Stomach smooth muscle (tissue), 2 donors: Measurements from ENCODE around the gene MIOS.

Experiments
- H3K27ac ChIP-seq: one replicate; pipeline ENCODE4 v1.7.0; 2013; ENCODE audit warnings: mild to moderate bottlenecking, low read length, inconsistent platforms
- H3K27me3 ChIP-seq, 2 donors: one replicate each; pipeline ENCODE4 v1.7.0; 2013; ENCODE audit warnings: low read length in 2 of 2; ENCODE audit not compliant: insufficient read depth in 2 of 2, control insufficient read depth in 1 of 2
- H3K36me3 ChIP-seq, 2 donors: one replicate each; pipeline ENCODE4 v1.7.0; 2013; ENCODE audit warnings: low read length in 2 of 2; ENCODE audit not compliant: control insufficient read depth in 2 of 2, insufficient read depth in 2 of 2
- H3K4me1 ChIP-seq: one replicate; pipeline ENCODE4 v1.7.0; 2013; ENCODE audit warnings: low read length; ENCODE audit not compliant: control insufficient read depth, insufficient read depth
- H3K4me3 ChIP-seq, 2 donors: one replicate each; pipeline ENCODE4 v1.7.0; 2013; ENCODE audit warnings: low read length in 2 of 2
- H3K9ac ChIP-seq, 2 donors: one replicate each; pipeline ENCODE4 v1.7.0; 2013; ENCODE audit warnings: low read length in 2 of 2, mild to moderate bottlenecking in 1 of 2
- H3K9me3 ChIP-seq, 2 donors: one replicate each; pipeline ENCODE4 v1.7.0; 2013; ENCODE audit warnings: low read length in 2 of 2; ENCODE audit not compliant: control insufficient read depth in 2 of 2
- donor health status: healthy.
- donor health status: Pancreatic carcinoma.

MIOS gene

GRCh38 chr7:7567898-7568531 lies 1.3 kb downstream of the MIOS start:
- no peaks in the 10 kb centered on the region for H3K9me3 ChIP-seq
- peak overlapping the region; percentile 83 to 85 for H3K4me3 ChIP-seq
- H3K36me3 ChIP-seq = peaks cover 0 to 4% of the 10 kb centered on the region in 2 donors
- H3K27ac ChIP-seq = no peak overlapping the region
- peak overlapping the region in 1 of 2 donors; percentile 88 for H3K9ac ChIP-seq
- H3K4me1 ChIP-seq = peaks cover 13% of the 10 kb centered on the region
- H3K27me3 ChIP-seq = no peaks in the 10 kb centered on the region

- Histone ChIP-seq H3K9me3 (no peaks in the 10 kb centered on the region), H3K9ac (no peak overlapping the region), H3K4me3 (peak overlapping the region in 1 of 2 donors; percentile 18), H3K4me1 (peaks cover 13% of the 10 kb centered on the region), H3K27me3 (no peaks in the 10 kb centered on the region), H3K36me3 (peaks cover 0 to 4% of the 10 kb centered on the region in 2 donors), H3K27ac (no peak overlapping the region)
These were observed 1.9 kb downstream of the MIOS start for GRCh38 chr7:7568553-7568952.

GRCh38 chr7:7569081-7569527 lies 2.4 kb downstream of the MIOS start:
- Histone ChIP-seq H3K4me3 (no peak overlapping the region), H3K9me3 (no peaks in the 10 kb centered on the region), H3K4me1 (peaks cover 13% of the 10 kb centered on the region), H3K36me3 (peaks cover 0 to 4% of the 10 kb centered on the region in 2 donors), H3K27me3 (no peaks in the 10 kb centered on the region), H3K27ac (no peak overlapping the region), H3K9ac (no peak overlapping the region)

- Histone ChIP-seq H3K4me3 (no peak overlapping the region), H3K9ac (no peak overlapping the region), H3K27ac (no peak overlapping the region), H3K36me3 (peaks cover 0 to 4% of the 10 kb centered on the region in 2 donors), H3K27me3 (no peaks in the 10 kb centered on the region), H3K9me3 (no peaks in the 10 kb centered on the region), H3K4me1 (peaks cover 13% of the 10 kb centered on the region)
These were observed 2.9 kb downstream of the MIOS start for GRCh38 chr7:7569615-7570014.

GRCh38 chr7:7570584-7570983 lies 3.9 kb downstream of the MIOS start:
- Histone ChIP-seq H3K36me3 (peaks cover 0 to 4% of the 10 kb centered on the region in 2 donors), H3K4me1 (peaks cover 13% of the 10 kb centered on the region), H3K27me3 (no peaks in the 10 kb centered on the region), H3K4me3 (no peak overlapping the region), H3K9ac (no peak overlapping the region), H3K9me3 (no peaks in the 10 kb centered on the region), H3K27ac (no peak overlapping the region)

GRCh38 chr7:7573701-7574100 lies 7.0 kb downstream of the MIOS start:
- peaks cover 8% of the 10 kb centered on the region for H3K4me1 ChIP-seq
- no peak overlapping the region for H3K9ac ChIP-seq
- H3K27me3 ChIP-seq = no peaks in the 10 kb centered on the region
- no peak overlapping the region for H3K4me3 ChIP-seq
- H3K9me3 ChIP-seq = no peaks in the 10 kb centered on the region
- no peak overlapping the region for H3K27ac ChIP-seq
- H3K36me3 ChIP-seq = peaks cover 0 to 4% of the 10 kb centered on the region in 2 donors

GRCh38 chr7:7576344-7576743 lies 9.7 kb downstream of the MIOS start:
- Histone ChIP-seq H3K36me3 (peaks cover 0 to 4% of the 10 kb centered on the region in 2 donors), H3K4me1 (no peaks in the 10 kb centered on the region), H3K27ac (no peak overlapping the region), H3K4me3 (no peak overlapping the region), H3K9ac (no peak overlapping the region), H3K9me3 (no peaks in the 10 kb centered on the region), H3K27me3 (no peaks in the 10 kb centered on the region)

- no peaks in the 10 kb centered on the region for H3K4me1 ChIP-seq
- H3K9ac ChIP-seq = no peak overlapping the region
- peaks cover 1 to 3% of the 10 kb centered on the region in 2 donors for H3K36me3 ChIP-seq
- no peaks in the 10 kb centered on the region for H3K9me3 ChIP-seq
- H3K4me3 ChIP-seq = no peak overlapping the region
- no peak overlapping the region for H3K27ac ChIP-seq
- H3K27me3 ChIP-seq = no peaks in the 10 kb centered on the region
These were observed 11.2 kb downstream of the MIOS start for GRCh38 chr7:7577888-7578287.

GRCh38 chr7:7579638-7580037 lies 13.0 kb downstream of the MIOS start:
- peaks cover 0 to 3% of the 10 kb centered on the region in 2 donors for H3K36me3 ChIP-seq
- H3K9ac ChIP-seq = no peak overlapping the region
- no peaks in the 10 kb centered on the region for H3K9me3 ChIP-seq
- H3K27ac ChIP-seq = no peak overlapping the region
- no peak overlapping the region for H3K4me3 ChIP-seq
- H3K4me1 ChIP-seq = no peaks in the 10 kb centered on the region
- H3K27me3 ChIP-seq = no peaks in the 10 kb centered on the region

- no peaks in the 10 kb centered on the region for H3K9me3 ChIP-seq
- no peaks in the 10 kb centered on the region for H3K27me3 ChIP-seq
- H3K27ac ChIP-seq = no peak overlapping the region
- H3K9ac ChIP-seq = no peak overlapping the region
- H3K36me3 ChIP-seq = peaks cover 0 to 3% of the 10 kb centered on the region in 2 donors
- H3K4me3 ChIP-seq = no peak overlapping the region
- H3K4me1 ChIP-seq = no peaks in the 10 kb centered on the region
These were observed 15.0 kb downstream of the MIOS start for GRCh38 chr7:7581531-7582179.

GRCh38 chr7:7582596-7582995 lies 15.9 kb downstream of the MIOS start:
- Histone ChIP-seq H3K9ac (no peak overlapping the region), H3K36me3 (peaks cover 0 to 3% of the 10 kb centered on the region in 2 donors)

More at GRCh38 chr7:7582596-7582995, 15.9 kb downstream of the MIOS start:
- Histone ChIP-seq H3K9me3 (no peaks in the 10 kb centered on the region), H3K4me1 (no peaks in the 10 kb centered on the region), H3K27ac (no peak overlapping the region), H3K4me3 (no peak overlapping the region), H3K27me3 (no peaks in the 10 kb centered on the region)
